Astrocyte of the cerebellum (primary cell): Measurements from ENCODE around the gene TENT5D.
"Not testable (repeated sequence)": the region's sequence is repeated elsewhere in the genome, so short reads cannot be mapped to it uniquely, and the experiment has no call there.

Source experiments
- DNase-seq: peaks from one replicate; pipeline ENCODE4 v3.0.0-alpha.2; 2011; ENCODE audit warnings: low read depth
- H3K4me3 ChIP-seq: 2 replicates; pipeline ENCODE4 v1.5.1; 2011; ENCODE audit warnings: mild to moderate bottlenecking, low read depth, low read length, moderate library complexity
- CTCF ChIP-seq: IDR thresholded peaks from 2 replicates; pipeline ENCODE4 v1.5.1; 2012; ENCODE audit warnings: low read length, low read depth, moderate library complexity, mild to moderate bottlenecking; ENCODE audit errors: missing control alignments
- in situ Hi-C: cut with HindIII; loops from 2 replicates; pipeline ENCODE4 v1.10.0; 2017; ENCODE audit warnings: low sequenced_read_pairs

TENT5D gene

GRCh38 chrX:80420147-80420546 is at the start of gene TENT5D:
Gene TENT5D (plus strand): TSS chrX:80420447. CDS start chrX:80442540, 22,093 bp downstream.
- H3K4me3 ChIP-seq = no peak within 1 kb of the TSS
- in situ Hi-C loops = no loop called here
- DNase-seq = no peak
- no peak for TF ChIP-seq CTCF

- H3K4me3 ChIP-seq, in situ Hi-C loops, DNase-seq: not testable (repeated sequence)
Measured at GRCh38 chrX:80385651-80386050, 34.6 kb upstream of the TENT5D start.

- no peak for DNase-seq
- H3K4me3 ChIP-seq = no peak overlapping the region
- TF ChIP-seq CTCF = no peak
- in situ Hi-C loops = no loop called here
Measured at GRCh38 chrX:80388206-80388605, 32.0 kb upstream of the TENT5D start.

GRCh38 chrX:80412042-80412441 is 8.2 kb upstream of the TENT5D start:
- H3K4me3 ChIP-seq = no peak overlapping the region
- no peak for TF ChIP-seq CTCF
- DNase-seq = no peak
- in situ Hi-C loops = no loop called here

- in situ Hi-C loops = no loop called here
- TF ChIP-seq CTCF = no peak
- H3K4me3 ChIP-seq = no peak overlapping the region
- DNase-seq = no peak
Measured at GRCh38 chrX:80423000-80423399, 2.8 kb downstream of the TENT5D start.

GRCh38 chrX:80423744-80424143 is 3.5 kb downstream of the TENT5D start:
- in situ Hi-C loops = no loop called here
- TF ChIP-seq CTCF = no peak
- DNase-seq = no peak
- H3K4me3 ChIP-seq = no peak overlapping the region

- TF ChIP-seq CTCF = no peak
- in situ Hi-C loops = no loop called here
- DNase-seq = no peak
- H3K4me3 ChIP-seq = no peak overlapping the region
Measured at GRCh38 chrX:80430826-80431504, 10.7 kb downstream of the TENT5D start.
